Right lobe of liver (tissue), 4 donors: ENCODE measurements around the gene SMAD1.

Experiments used
- POLR2A ChIP-seq: fragments of 450-650 bp; IDR thresholded peaks from one replicate; pipeline ENCODE4 v1.6.1; 2017; ENCODE audit warnings: antibody characterized with exemption, mild to moderate bottlenecking
- TF ChIP-seq, protein P1 (sequence below), 4 donors: fragments of 200-600 bp in 3 of 4; fragments of 450-650 bp in 1 of 4; IDR thresholded peaks; one replicate each; pipeline versions ENCODE4 v1.5.1 to v1.8.0; 2016 to 2022; ENCODE audit warnings: antibody characterized with exemption in 4 of 4, mild to moderate bottlenecking in 2 of 4
- donor health status: DM: no; HTN: no; CAD: no.
- donor health status: DM: no; HTN: no; CAD: no.
- donor health status: DM: no; HTN: yes; CAD: no.

DNA sequence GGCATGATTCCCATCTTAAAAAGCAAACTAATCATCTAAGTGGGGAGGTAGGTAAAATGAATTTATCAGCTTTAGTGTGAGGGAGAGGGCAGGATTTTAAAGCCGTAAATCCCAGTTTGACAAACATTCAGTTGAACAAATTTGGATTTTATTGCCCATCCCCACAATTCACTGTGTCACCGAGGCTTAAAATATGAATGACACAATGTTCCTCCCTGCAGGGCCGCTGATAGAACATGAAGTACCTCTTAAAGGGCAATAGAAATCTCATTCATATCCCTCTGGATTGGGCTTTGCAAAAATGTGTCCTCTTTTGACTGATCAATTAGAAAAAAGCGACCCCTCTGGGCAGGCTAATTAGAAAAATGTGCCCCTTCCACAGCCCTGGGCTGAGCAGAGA lies 45.5 kb upstream of the SMAD1 start:
- TF ChIP-seq, protein P1, sequence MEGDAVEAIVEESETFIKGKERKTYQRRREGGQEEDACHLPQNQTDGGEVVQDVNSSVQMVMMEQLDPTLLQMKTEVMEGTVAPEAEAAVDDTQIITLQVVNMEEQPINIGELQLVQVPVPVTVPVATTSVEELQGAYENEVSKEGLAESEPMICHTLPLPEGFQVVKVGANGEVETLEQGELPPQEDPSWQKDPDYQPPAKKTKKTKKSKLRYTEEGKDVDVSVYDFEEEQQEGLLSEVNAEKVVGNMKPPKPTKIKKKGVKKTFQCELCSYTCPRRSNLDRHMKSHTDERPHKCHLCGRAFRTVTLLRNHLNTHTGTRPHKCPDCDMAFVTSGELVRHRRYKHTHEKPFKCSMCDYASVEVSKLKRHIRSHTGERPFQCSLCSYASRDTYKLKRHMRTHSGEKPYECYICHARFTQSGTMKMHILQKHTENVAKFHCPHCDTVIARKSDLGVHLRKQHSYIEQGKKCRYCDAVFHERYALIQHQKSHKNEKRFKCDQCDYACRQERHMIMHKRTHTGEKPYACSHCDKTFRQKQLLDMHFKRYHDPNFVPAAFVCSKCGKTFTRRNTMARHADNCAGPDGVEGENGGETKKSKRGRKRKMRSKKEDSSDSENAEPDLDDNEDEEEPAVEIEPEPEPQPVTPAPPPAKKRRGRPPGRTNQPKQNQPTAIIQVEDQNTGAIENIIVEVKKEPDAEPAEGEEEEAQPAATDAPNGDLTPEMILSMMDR (IDR thresholded peaks at IDR 0.05), result no peak
- TF ChIP-seq POLR2A, result no peak
